Measurements from ENCODE around the gene FER. TPM values are rescaled to one million over a fixed set of nuclear protein-coding genes. Genes with fewer than 3 reads are reported as not detected.
"Not testable (repeated sequence)": the region's sequence is repeated elsewhere in the genome, so short reads cannot be mapped to it uniquely, and the experiment has no call there.

Gene FER
- polyA plus RNA-seq, 5 donors = 10.5 to 22.3 (median 18.9) TPM

GRCh38 chr5:109113608-109114007 is 365.9 kb downstream of the FER start:
- no peak for DNase-seq

DNA sequence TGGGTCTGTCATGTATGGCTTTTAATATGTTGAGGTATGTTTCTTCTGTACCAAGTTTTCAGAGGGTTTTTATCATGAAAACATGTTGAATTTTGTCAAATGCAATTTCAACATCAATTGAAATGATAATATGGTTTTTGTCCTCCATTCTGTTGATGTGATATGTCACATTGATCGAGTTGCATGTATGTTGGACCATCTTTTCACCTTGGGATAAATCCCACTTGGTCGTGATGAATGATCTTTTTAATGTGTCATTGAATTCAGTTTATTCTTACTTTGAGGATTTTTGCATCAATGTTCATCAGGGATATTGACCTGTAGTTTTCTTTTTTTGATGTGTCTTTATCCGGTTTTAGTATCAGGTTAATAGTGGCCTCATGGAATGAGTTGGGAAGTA is 373.5 kb downstream of the FER start:
- no peak for DNase-seq

GRCh38 chr5:109125755-109126429 is 378.2 kb downstream of the FER start:
- no peak for DNase-seq

- DNase-seq = no peak
Observed at GRCh38 chr5:109126481-109126880, 378.8 kb downstream of the FER start.

DNA sequence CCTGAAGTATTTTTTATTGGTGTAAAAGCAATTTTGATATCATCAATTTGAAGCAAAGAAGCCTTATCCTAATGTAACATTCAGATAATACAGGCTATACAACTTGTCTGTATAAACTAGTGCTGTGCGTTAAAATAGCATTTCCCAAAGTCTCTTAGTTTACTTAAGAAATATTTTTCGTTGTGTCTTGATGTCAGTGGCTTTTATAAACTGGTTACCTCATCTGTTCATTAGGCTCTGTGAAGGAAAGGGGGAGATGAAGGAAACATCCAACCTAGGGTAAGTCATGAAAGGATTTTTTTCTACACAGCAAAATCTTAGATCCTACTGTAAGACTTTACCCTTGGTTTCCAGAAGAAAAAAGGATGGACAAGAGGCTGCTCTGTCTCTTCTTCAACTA is 389.2 kb downstream of the FER start:
- DNase-seq = no peak

- no peak for DNase-seq
Observed at GRCh38 chr5:109141222-109142200, 393.8 kb downstream of the FER start.

GRCh38 chr5:109143031-109143430 is 395.3 kb downstream of the FER start:
- DNase-seq = no peak

- DNase-seq = no peak
Observed at GRCh38 chr5:109145139-109145538, 397.4 kb downstream of the FER start.

GRCh38 chr5:109146591-109146990 is 398.9 kb downstream of the FER start:
- no peak for DNase-seq

GRCh38 chr5:109152565-109152964 is 404.9 kb downstream of the FER start:
- DNase-seq = no peak

- DNase-seq = no peak
Observed at GRCh38 chr5:109155625-109156024, 407.9 kb downstream of the FER start.

- DNase-seq = no peak
Observed at GRCh38 chr5:109156885-109157284, 409.2 kb downstream of the FER start.

DNA sequence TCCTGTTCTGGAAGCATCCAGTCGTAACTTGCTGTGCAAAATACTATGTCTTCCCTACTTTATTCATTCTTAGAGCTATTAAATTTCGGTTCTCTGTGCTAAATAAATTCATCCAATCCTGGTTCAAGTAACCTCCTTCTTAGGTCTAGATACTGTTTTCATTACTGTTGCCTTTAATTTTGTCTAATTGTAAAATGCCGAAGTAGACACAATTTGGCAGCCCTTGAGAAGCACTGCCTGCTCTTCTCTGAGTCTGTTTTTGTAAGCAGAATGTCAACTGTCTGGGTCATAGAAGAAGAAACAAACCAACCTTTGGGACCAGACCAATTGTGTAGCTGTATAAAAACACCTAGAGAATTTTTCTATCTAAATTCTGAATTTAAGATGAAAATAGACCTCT is 412.8 kb downstream of the FER start:
- no peak for DNase-seq

GRCh38 chr5:109161914-109162683 is 414.4 kb downstream of the FER start:
- peak; percentile 23 to 24 for DNase-seq

DNA sequence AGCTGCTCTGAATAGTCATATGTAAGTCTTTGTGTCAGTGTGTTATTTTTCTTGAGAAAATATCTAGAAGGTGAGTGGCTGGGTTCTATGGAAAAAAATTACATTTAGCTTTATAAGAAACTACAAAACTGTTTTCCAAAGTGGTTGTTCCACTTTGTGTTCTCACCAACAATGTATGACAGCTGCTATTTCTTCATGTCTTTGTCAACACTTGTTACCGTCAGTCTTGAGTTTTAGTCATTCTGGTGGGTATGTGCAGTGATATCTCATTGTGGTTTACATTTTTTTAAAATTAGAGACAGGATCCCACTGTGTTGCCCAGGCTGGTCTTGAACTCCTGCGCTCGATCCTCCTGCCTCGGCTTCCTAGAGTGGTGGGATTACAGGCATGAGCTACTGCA is 415.6 kb downstream of the FER start:
- no peak for DNase-seq

- DNase-seq = no peak
Observed at GRCh38 chr5:109164001-109164400, 416.3 kb downstream of the FER start.

DNA sequence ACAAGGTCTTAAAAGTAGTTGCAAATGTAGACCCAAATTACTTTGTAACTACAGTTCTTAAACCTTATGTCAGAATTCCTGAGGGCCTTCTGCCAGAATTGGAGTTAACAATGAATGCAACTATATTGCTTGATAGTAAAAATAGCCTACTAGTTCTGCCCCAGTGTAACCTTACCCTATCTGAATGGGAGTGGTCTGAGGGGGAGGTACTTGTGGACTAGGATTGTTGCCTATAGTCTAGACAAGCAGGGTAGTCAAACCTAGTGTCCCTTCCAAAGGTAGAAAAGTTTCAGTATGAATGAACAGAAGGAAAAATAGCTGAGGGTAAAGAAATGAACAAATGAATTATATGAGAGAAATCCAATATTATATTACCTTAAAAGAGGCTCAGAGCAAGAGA is 419.9 kb downstream of the FER start:
- no peak for DNase-seq

DNA sequence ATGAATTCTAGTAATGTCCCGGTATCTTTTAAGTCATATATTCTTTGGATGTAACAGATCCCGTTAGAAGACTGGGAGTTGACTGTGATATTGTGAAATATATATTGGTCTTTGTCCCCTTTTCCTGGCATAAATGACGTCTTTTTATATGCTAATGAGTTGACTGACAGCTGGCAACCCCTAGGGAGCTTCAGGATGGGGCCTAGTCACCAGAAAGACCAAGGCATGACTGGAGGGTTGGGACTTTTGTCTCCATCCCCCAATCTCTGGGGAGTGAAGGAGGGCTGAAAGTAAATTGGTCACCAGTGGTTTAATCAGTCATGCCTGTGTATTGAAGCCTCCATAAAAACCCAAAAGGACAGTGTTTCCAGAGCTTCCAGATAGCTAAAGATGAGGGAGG is 420.5 kb downstream of the FER start:
- no peak for DNase-seq

DNA sequence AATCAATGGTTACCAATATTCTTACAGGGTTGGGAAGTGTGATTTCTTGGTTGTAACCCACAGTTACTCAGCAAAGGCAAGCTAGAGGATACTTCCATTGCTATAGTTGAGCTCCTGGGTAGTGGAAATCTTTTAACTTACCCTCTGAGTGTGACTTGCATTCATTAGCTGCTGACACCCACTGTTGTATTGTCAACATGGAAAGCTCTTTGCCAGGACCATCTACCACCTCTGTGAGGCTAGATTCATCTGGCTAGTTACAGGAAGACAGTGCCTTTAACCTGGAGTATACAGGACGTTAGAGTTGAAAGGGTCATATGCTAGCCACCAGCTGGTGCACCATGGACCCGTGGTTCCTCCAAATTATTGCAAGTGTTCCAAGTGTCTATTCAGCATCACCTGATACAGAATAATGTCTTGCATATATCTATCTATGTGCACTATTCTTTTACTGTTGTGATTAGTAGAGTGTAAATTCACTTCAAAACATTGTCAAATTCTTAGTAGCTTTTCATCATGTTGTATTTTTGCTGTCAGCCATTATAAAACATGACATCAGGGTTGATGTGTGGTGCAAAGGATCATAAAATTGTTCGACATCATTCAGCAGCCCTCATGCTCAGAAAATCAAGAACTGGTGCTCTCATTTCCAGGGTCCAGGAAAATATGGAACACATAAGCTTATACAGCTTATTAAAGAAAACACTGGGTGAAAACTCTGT is 423.1 kb downstream of the FER start:
- DNase-seq = no peak

DNA sequence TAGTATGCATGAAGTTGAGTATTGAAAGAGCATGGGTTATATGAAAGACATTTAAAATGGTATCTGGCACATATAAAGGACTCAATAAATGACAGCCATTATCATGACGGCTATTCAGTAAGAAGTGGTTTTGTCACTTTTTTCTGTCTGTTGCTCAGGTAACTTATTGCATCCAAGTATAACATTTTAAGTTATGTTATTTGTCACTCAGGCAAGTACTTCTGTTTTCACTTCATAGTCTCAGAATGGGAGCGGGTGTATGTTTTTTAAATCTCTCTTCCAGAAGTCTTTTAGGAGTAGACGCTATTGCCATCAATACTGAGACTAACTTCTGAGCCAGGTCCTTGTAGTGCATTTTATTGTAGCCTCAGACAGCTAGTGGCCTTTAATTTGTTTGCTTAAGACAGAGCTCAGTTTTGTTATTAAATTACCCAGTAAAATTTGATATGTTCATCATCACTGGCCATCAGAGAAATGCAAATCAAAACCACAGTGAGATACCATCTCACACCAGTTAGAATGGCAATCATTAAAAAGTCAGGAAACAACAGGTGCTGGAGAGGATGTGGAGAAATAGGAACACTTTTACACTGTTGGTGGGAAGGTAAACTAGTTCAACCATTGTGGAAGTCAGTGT is 423.9 kb downstream of the FER start:
- not testable (repeated sequence) for DNase-seq
